SW480 (cell line): ENCODE data around the gene PTPRD.
"Not testable (repeated sequence)": the region's sequence is repeated elsewhere in the genome, so short reads cannot be mapped to it uniquely, and the experiment has no call there.

ENCODE experiments used
- DNase-seq: peaks from one replicate; pipeline ENCODE4 v3.0.0-alpha.2; 2016; ENCODE audit warnings: low spot score

The PTPRD gene

GRCh38 chr9:8724284-8725018 is 1888.4 kb downstream of the PTPRD start:
- DNase-seq: no peak

- no peak for DNase-seq
Observed at GRCh38 chr9:8723195-8723594, 1889.6 kb downstream of the PTPRD start.

GRCh38 chr9:8719833-8720486 is 1892.8 kb downstream of the PTPRD start:
- DNase-seq: no peak

DNA sequence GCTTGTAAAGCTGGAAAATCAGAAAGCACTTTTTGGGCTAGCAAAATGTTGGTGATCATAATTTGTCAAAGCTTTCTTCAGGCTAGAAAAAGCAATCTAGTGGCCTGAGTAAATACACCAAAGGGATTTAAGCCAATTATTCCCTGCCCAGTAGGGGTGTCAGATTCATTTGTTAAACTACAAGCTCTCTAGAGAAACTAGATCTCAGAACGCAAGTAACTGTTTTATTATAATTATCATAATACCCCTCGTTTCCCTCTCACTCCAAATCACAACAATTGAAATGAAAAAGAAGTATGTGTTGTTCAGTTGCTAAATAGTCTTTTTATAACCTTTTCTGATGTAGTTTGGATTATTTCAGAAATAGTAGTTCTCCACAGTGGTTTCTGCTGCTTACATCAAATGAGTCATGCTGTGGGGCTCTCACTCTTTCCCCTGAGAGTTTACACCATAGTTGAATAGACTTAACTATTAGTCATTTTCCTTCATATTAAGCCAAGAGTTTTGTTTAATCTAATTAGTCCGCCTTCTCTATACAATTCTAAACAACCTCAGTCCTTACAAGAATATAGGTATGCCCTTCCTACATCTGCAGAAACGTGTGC is 1894.6 kb downstream of the PTPRD start:
- DNase-seq: no peak

DNA sequence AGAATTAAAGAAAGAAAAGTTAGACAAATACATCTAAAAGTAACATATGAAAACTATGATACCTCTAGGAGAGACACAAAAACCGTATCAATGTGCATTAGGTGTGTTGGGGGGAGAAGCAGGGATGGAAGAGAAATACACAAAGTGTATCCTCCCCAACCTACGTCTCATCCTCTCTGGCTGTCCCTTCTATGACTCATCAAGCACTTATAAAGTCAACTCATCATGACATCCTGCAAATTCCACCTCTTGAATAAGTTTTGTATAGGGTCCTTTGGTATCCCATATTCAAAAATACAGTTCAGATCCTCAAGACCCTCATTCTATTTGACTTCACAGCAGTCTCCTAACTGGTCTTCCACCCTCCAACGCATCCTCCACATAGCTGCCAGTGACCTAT is 1895.7 kb downstream of the PTPRD start:
- no peak for DNase-seq

DNA sequence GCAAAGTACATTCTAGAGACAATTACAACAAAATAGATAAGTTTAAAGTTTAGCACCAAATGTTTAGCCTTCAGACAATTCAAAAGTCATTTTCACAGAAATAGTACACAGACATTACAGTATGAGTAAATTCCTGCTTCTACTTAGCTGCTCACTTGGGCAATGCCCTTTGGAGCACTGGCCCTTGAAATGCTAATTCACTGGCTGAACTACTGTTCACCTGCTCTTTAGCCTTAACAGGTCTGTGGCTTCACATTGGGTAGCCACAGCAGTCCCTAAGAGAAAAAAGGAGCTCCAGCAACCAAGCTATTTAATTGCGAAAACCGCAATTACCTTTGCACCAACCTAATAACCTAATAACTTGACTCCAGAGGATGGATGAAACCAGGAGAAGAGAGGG is 1897.0 kb downstream of the PTPRD start:
- DNase-seq: no peak

DNA sequence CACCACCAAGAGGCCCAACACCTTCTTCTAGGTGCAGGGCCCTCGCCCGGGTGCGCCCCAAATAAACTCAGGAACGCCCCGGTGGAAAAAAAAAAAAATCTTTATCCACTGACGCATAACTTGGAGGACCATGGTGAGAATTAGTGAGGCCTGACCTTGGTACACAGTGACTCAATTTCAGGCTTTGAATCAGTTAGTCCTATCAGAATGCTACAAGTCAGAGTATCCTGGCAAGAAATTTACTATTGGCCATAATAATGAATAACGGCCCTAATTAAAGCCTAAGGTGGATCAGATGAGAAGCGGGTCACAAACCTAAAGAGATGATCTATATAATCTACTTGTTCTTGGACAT is 1899.0 kb downstream of the PTPRD start:
- DNase-seq: no peak

GRCh38 chr9:8713149-8713810 is 1899.5 kb downstream of the PTPRD start:
- DNase-seq: no peak

- DNase-seq: no peak
Observed at GRCh38 chr9:8709731-8710130, 1903.1 kb downstream of the PTPRD start.

GRCh38 chr9:8708728-8709127 is 1904.1 kb downstream of the PTPRD start:
- DNase-seq: no peak

- DNase-seq: no peak
Observed at GRCh38 chr9:8706998-8707397, 1905.8 kb downstream of the PTPRD start.

- no peak for DNase-seq
Observed at GRCh38 chr9:8706531-8706930, 1906.3 kb downstream of the PTPRD start.

- no peak for DNase-seq
Observed at GRCh38 chr9:8705861-8706260, 1906.9 kb downstream of the PTPRD start.

GRCh38 chr9:8703904-8704303 is 1908.9 kb downstream of the PTPRD start:
- no peak for DNase-seq

GRCh38 chr9:8701904-8702303 is 1910.9 kb downstream of the PTPRD start:
- no peak for DNase-seq

GRCh38 chr9:8697565-8697964 is 1915.2 kb downstream of the PTPRD start:
- not testable (repeated sequence) for DNase-seq

DNA sequence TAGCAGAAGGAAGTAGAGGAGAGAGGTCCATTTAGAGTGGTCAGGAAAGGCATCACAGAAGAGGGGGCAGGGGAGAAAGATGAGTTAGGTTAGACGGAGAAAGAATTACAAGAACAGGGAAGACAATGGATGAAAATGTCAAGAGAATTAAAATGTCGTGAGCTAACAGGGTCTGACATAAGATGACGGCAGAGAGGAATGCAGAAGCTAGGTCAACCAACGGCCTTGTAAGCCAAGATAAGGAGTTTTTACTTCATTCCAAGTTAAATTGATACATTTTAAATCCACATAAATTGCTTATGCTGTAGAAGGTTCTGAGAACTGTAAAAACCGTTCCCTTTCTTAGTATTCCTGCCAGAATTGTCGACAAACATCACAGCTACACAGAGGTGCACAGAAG is 1916.3 kb downstream of the PTPRD start:
- DNase-seq: no peak

DNA sequence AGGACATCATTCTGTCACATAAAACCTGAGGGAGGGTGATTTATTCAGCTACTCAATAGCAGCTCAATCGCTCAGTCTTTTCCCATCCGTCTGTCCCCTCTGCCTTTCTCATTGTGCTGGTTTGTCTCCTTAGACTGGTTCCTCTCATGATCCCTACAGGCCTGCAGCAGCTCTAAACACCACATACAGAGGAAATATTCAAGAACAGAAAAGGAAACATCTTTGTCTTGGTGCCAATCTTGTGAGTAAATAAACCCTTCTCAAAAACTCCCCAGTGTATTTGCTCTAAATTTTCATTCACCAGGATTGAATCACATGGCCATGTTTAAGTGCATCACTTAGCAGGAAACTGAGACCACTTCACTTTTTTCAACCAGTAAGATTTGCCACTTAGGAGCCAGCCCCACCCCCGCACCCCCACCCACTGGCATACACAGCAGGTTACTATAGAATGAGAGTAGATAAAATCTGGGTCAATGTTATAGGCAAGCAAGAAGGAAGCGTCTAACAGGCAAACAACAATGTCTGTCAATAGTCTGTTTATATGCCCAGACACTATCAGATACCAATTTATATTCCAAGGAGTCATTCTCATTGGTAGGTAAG is 1917.7 kb downstream of the PTPRD start:
- no peak for DNase-seq

GRCh38 chr9:8693464-8693863 is 1919.3 kb downstream of the PTPRD start:
- DNase-seq: no peak

DNA sequence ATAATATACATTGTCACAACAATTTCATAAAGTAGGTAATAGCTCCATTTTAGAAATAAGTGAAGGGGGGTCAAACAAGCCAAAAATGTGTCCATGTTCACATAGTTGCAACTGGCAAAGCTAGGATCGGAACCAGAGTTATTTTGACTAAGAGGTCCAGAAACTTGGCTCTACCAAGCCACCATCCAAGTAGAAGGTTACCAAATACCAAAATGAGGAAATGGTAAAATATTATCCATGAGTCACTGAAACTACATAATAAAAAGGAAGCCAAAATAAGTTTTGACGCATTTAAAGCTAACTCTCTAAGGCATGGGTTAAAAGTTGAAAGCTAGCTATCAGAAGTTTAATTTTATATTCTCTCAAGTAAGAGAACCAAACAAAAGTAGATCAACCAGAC is 1926.3 kb downstream of the PTPRD start:
- DNase-seq: no peak

DNA sequence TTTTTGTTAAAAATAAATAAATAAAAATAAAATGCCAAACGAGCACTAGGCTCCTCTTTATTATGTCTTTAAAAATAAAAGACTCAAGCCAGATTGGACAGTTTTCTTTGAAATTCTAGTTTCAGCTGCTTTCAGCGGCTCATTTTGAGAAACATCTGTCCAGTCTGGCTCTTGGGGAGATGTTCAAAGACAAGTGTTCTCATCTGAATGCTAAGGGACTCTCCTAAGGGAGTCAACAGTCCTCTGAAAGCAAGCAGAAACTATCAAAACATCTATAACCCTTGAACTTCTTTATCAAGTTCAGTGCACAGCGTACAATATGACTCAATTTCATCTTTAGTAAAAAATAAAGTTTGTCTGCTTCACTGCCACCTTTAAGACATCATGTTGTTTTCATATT is 1927.0 kb downstream of the PTPRD start:
- DNase-seq: no peak

GRCh38 chr9:8684978-8685708 is 1927.7 kb downstream of the PTPRD start:
- DNase-seq: no peak
